Caco-2 (cell line): ENCODE data around the gene BRF1. TPM values are rescaled to one million over a fixed set of nuclear protein-coding genes. Genes with fewer than 3 reads are reported as not detected.
"Not testable (repeated sequence)": the region's sequence is repeated elsewhere in the genome, so short reads cannot be mapped to it uniquely, and the experiment has no call there.

Source experiments
- BruUV-seq: library from RNA; stranded (reverse); fragments of 400-500 nt; replicated peaks from 2 replicates; lab custom pipeline; 2021; lab: Mats Ljungman, UMichigan
- CTCF ChIA-PET: fragments of 300-600 bp; sonication (Branson Sonifier 250); formaldehyde crosslinking; loops from one replicate; lab custom pipeline; 2022; ENCODE audit warnings: antibody characterized with exemption; lab: Charles Lee
- POLR2A ChIA-PET: fragments of 300-600 bp; sonication (Branson Sonifier 250); formaldehyde crosslinking; loops from one replicate; lab custom pipeline; 2022; ENCODE audit warnings: antibody characterized with exemption; lab: Charles Lee
- DNase-seq, 2 experiments: peaks; one replicate each; pipeline versions ENCODE4 v3.0.0 to v3.0.0-alpha.2; 2020 to 2022
- H3K27me3 ChIP-seq: replicated peaks from 2 replicates; pipeline ENCODE4 v1.6.0; 2011; ENCODE audit warnings: low read length; ENCODE audit not compliant: control insufficient read depth, insufficient read depth
- H3K36me3 ChIP-seq: 2 replicates; pipeline ENCODE4 v1.5.1; 2011; ENCODE audit warnings: low read length; ENCODE audit not compliant: control insufficient read depth, insufficient read depth
- H3K4me1 ChIP-seq: fragments of 250-450 bp; sonication (Bioruptor Pico); 2 replicates; pipeline ENCODE4 v1.5.1; 2020; ENCODE audit warnings: mild to moderate bottlenecking
- H3K4me3 ChIP-seq: 2 replicates; pipeline ENCODE4 v1.5.1; 2011; ENCODE audit warnings: low read depth, mild to moderate bottlenecking, control low read depth, low read length
- H3K9me3 ChIP-seq: fragments of 250-450 bp; sonication (Bioruptor Pico); 2 replicates; pipeline ENCODE4 v1.5.1; 2020; ENCODE audit warnings: mild to moderate bottlenecking, moderate library complexity
- H3K27ac Mint-ChIP-seq: one replicate; pipeline ENCODE4 v1.8.0; 2022; ENCODE audit warnings: mixed read lengths; ENCODE audit not compliant: unreplicated experiment
- H3K27me3 Mint-ChIP-seq: one replicate; pipeline ENCODE4 v1.8.0; 2022; ENCODE audit warnings: mixed read lengths; ENCODE audit not compliant: insufficient read depth, unreplicated experiment
- H3K36me3 Mint-ChIP-seq: one replicate; pipeline ENCODE4 v1.8.0; 2022; ENCODE audit warnings: mild to moderate bottlenecking, mixed read lengths; ENCODE audit not compliant: insufficient read depth, unreplicated experiment
- H3K4me1 Mint-ChIP-seq: one replicate; pipeline ENCODE4 v1.8.0; 2022; ENCODE audit warnings: low read depth, mixed read lengths; ENCODE audit not compliant: unreplicated experiment
- H3K4me3 Mint-ChIP-seq: one replicate; pipeline ENCODE4 v1.8.0; 2022; ENCODE audit warnings: mild to moderate bottlenecking, moderate library complexity, mixed read lengths; ENCODE audit not compliant: unreplicated experiment
- H3K9me3 Mint-ChIP-seq: one replicate; pipeline ENCODE4 v1.8.0; 2022; ENCODE audit warnings: mixed read lengths; ENCODE audit not compliant: unreplicated experiment
- intact Hi-C: fragments of 100-400 bp; cut with micrococcal nuclease; formaldehyde crosslinking; loops from one replicate; pipeline ENCODE4 v1.10.0; 2022; ENCODE audit not compliant: unreplicated experiment
- total RNA-seq: library from RNA; stranded (reverse); gene quantifications from 2 replicates; pipeline ENCODE4 v1.2.3, GENCODE V29; 2022
- TF ChIP-seq, protein P1 (sequence below), 2 experiments: fragments of 200-600 bp in 1 of 2; IDR thresholded peaks; 1 replicate in 1 of 2; 2 replicates in 1 of 2; pipeline versions ENCODE4 v1.5.1 to v1.8.0; 2011 to 2022; ENCODE audit warnings: antibody characterized with exemption in 1 of 2, control low read depth in 1 of 2, inconsistent platforms in 1 of 2, low read depth in 1 of 2, low read length in 1 of 2, mild to moderate bottlenecking in 1 of 2, moderate library complexity in 1 of 2; ENCODE audit not compliant: insufficient read depth in 1 of 2, severe bottlenecking in 1 of 2, unreplicated experiment in 1 of 2

BRF1 gene
- total RNA-seq, 1 experiment from 2014 or later, result 43.6 TPM

DNA sequence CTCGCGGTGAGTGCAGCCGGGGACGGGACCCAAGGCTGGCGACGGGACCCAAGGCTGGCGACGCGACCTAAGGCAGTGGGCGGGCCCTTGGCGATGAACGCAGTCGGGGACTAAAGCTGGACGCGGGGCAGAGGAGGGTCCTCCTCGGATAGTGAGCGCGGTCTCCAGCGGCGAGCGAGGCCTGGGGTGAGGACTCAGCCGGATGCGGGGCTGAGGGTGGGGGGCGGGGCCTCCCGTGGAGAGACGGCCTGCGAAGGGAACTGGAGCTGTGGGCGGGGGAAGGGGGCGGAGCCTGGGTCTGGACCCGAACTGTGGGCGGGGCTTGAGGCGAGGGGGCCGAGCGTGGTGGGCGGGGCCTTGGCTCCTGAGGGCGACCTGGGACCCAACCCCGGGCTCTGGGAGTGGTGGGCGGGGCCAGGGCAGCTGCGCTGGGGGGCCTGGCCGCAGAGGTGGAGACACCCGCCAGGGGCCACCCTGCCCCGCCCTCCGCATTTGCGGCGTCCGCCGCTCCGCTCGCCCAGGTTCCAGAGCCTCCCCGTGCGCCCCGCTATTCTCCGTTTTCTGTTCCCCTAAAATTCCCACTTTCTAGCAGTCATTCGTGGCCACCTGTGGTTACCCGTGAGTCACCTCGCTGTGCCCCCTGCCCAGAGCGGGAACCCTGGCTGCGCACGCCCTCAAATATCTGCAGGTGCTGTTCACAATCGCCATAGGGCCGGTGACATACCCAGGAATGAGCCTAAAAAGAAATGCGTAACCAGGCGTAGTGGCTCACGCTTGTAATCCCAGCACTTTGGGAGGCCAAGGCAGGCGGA lies 508 bp upstream of the BRF1 start:
- Mint-ChIP-seq H3K4me1 (peaks cover 7% of the 10 kb centered on the region), H3K9me3 (no peaks in the 10 kb centered on the region), H3K27ac (peak overlapping the region; percentile 40), H3K27me3 (no peaks in the 10 kb centered on the region), H3K36me3 (peaks cover 8% of the 10 kb centered on the region), H3K4me3 (peak overlapping the region; percentile 79)
- TF ChIP-seq, protein P1, sequence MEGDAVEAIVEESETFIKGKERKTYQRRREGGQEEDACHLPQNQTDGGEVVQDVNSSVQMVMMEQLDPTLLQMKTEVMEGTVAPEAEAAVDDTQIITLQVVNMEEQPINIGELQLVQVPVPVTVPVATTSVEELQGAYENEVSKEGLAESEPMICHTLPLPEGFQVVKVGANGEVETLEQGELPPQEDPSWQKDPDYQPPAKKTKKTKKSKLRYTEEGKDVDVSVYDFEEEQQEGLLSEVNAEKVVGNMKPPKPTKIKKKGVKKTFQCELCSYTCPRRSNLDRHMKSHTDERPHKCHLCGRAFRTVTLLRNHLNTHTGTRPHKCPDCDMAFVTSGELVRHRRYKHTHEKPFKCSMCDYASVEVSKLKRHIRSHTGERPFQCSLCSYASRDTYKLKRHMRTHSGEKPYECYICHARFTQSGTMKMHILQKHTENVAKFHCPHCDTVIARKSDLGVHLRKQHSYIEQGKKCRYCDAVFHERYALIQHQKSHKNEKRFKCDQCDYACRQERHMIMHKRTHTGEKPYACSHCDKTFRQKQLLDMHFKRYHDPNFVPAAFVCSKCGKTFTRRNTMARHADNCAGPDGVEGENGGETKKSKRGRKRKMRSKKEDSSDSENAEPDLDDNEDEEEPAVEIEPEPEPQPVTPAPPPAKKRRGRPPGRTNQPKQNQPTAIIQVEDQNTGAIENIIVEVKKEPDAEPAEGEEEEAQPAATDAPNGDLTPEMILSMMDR (IDR thresholded peaks at IDR 0.05; ENCODE audit: insufficient read depth in 1 of 2, low read depth in 1 of 2, low read length in 1 of 2, severe bottlenecking in 1 of 2, unreplicated experiment in 1 of 2), result no peak
- no peaks in the 10 kb centered on the region for H3K9me3 ChIP-seq
- no peaks in the 10 kb centered on the region for H3K4me1 ChIP-seq
- intact Hi-C loops, result no loop called here
- POLR2A ChIA-PET, result interaction anchor here (0.6 to 1.7 kb wide), 11 partner anchors 13 to 475 kb away, joined by 3 to 30 read pairs (median 4); partner anchors contain the start of genes BTBD6 and PACS2
- no peaks in the 10 kb centered on the region for H3K27me3 ChIP-seq
- CTCF ChIA-PET, result interaction anchor here (0.6 to 2.4 kb wide), 12 partner anchors 11 to 215 kb away, joined by 3 to 19 read pairs (median 4); partner anchors contain the start of genes BTBD6 and PACS2
- H3K4me3 ChIP-seq, result peak overlapping the region; percentile 100
- DNase-seq, result peak; percentile 98 to 99
- H3K36me3 ChIP-seq, result no peaks in the 10 kb centered on the region
- TSS peak; percentile 19 for BruUV-seq

DNA sequence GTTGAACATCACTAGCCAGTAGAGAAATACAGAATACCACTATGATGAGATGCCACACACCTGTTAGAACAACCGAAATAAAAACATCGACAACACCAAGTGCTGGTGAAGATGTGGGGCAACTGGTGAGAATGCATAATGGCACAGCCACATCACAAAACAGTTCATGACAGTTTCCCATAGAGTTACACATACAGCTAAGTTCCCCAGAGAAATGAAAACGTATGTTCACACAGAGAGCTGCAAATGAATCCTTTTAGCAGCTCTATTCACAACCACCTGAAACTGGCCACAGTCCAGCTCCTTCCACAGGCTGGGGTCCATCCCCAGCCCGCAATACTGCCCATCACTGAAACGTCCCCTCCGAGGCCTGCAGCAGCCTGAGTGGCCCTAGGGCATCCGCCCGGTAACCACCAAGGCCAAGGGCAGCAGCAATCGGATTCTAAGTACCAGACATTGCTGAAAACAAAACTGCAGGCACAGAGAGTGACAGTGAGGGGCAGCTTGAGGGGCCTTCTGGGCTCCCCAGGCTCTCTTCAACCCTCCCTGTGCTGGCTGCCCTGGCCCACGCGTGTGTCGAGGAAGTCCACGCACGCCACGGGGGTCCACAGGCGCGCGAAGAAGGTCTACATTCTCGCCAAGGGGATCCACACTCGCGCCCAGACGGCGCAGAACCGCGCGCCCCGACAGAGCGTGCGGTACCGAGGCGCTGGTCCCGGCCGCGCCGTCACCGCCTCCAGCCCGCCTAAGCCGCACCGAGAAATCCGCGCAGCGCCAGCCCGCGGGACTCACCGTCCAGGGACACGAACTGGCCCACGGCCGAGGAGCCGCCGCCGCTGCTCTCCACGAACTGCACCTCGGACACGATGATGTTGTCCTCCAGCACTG lies 903 bp downstream of the BRF1 start:
- intact Hi-C loops, result no loop called here
- Mint-ChIP-seq H3K4me1 (peaks cover 7% of the 10 kb centered on the region), H3K9me3 (no peaks in the 10 kb centered on the region), H3K27ac (no peak overlapping the region), H3K36me3 (peaks cover 8% of the 10 kb centered on the region), H3K27me3 (no peaks in the 10 kb centered on the region), H3K4me3 (peak overlapping the region; percentile 79)
- ChIA-PET POLR2A (interaction anchor here (1.3 to 1.7 kb wide), 3 partner anchors 14 to 52 kb away, joined by 4 to 30 read pairs (median 9); partner anchors contain the start of genes BTBD6 and PACS2), CTCF (interaction anchor here (1.0 to 2.4 kb wide), 3 partner anchors 34 to 52 kb away, joined by 3 to 19 read pairs (median 13); partner anchors contain the start of gene BTBD6)
- peak in 1 of 2 experiments; percentile 24 for DNase-seq
- peak overlapping the region; percentile 100 for H3K4me3 ChIP-seq
- TF ChIP-seq, protein P1 (IDR thresholded peaks at IDR 0.05; ENCODE audit: insufficient read depth in 1 of 2, low read depth in 1 of 2, low read length in 1 of 2, severe bottlenecking in 1 of 2, unreplicated experiment in 1 of 2), result no peak
- H3K9me3 ChIP-seq, result no peaks in the 10 kb centered on the region
- no peaks in the 10 kb centered on the region for H3K36me3 ChIP-seq
- H3K4me1 ChIP-seq, result no peaks in the 10 kb centered on the region
- H3K27me3 ChIP-seq, result no peaks in the 10 kb centered on the region
- TSS peak; percentile 23 for BruUV-seq

DNA sequence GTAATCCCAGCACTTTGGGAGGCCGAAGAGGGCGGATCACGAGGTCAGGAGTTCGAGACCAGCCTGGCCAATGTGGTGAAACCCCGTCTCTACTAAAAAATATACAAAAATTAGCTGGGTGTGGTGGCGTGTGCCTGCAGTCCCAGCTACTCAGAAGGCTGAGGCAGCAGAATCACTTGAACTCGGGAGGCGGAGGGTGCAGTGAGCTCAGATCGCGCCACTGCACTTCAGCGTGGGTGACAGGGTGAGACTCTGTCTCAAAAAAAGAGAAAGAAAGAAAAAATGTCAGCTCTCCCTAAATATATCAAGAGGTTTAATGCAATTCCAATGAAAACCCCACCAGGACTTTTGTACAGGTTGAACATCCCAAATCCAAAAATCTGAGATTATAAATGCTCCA lies 3.5 kb downstream of the BRF1 start:
- H3K27ac Mint-ChIP-seq, POLR2A ChIA-PET, H3K36me3 ChIP-seq, H3K4me3 Mint-ChIP-seq, H3K9me3 ChIP-seq, H3K4me3 ChIP-seq, H3K4me1 ChIP-seq, CTCF ChIA-PET, H3K9me3 Mint-ChIP-seq, H3K36me3 Mint-ChIP-seq, BruUV-seq, DNase-seq, H3K27me3 ChIP-seq, H3K27me3 Mint-ChIP-seq, intact Hi-C loops, H3K4me1 Mint-ChIP-seq: not testable (repeated sequence)
